HCT116 (cell line): ENCODE measurements around the gene RCAN2. TPM values are rescaled to one million over a fixed set of nuclear protein-coding genes. Genes with fewer than 3 reads are reported as not detected.

Source experiments
- ATAC-seq: fragments of 200-7000 bp; cut with Tn5 transposase; 2 replicates; pipeline ENCODE4 v1.9.1; 2020; ENCODE audit warnings: mild to moderate bottlenecking, moderate library complexity
- BruUV-seq: library from RNA; stranded (reverse); fragments of 400-500 nt; replicated peaks from 2 replicates; lab custom pipeline; 2021; lab: Mats Ljungman, UMichigan
- CTCF ChIA-PET: fragments of 300-600 bp; sonication (Branson Sonifier 250); formaldehyde crosslinking; loops from one replicate; lab custom pipeline; 2021; ENCODE audit warnings: antibody characterized with exemption; lab: Charles Lee
- POLR2A ChIA-PET: fragments of 300-600, 350-600 bp; sonication (Branson Sonifier 250); formaldehyde crosslinking; loops from one replicate; lab custom pipeline; 2021; ENCODE audit warnings: antibody characterized with exemption; lab: Charles Lee
- RAD21 ChIA-PET, 2 experiments: fragments of 300-600 bp; sonication (Branson Sonifier 250); formaldehyde crosslinking; loops; one replicate each; lab custom pipeline; 2023; ENCODE audit warnings: low total read pairs in 2 of 2; ENCODE audit not compliant: uncharacterized antibody in 2 of 2, unreplicated experiment in 2 of 2, low non-redundant PET in 1 of 2; lab: Charles Lee
- DNase-seq: peaks from one replicate; pipeline ENCODE4 v3.0.0-alpha.2; 2010; ENCODE audit warnings: low read depth, low spot score
- H2AFZ ChIP-seq: fragments of 200-600 bp; shearing (Covaris generic), sonication (generic); 2 replicates; pipeline ENCODE4 v1.6.1; 2017; ENCODE audit warnings: low read depth, mixed run types, mixed read lengths, antibody characterized with exemption, low read length; ENCODE audit not compliant: poor library complexity, severe bottlenecking
- H3K27ac ChIP-seq: 2 replicates; pipeline ENCODE4 v1.5.1; 2012; ENCODE audit warnings: low read depth, low read length
- H3K27me3 ChIP-seq: fragments of 200-600 bp; sonication (generic); 2 replicates; pipeline ENCODE4 v1.6.1; 2016; ENCODE audit warnings: mixed run types, low read length, mixed read lengths; ENCODE audit not compliant: insufficient read depth
- H3K36me3 ChIP-seq, 2 experiments: fragments of 200-500 bp in 1 of 2; fragments of 200-600 bp in 1 of 2; sonication (Bioruptor generic) in 1 of 2; sonication (generic) in 1 of 2; 2 replicates each; pipeline versions ENCODE4 v1.5.1 to v1.6.1; 2014 to 2016; ENCODE audit warnings: low read length in 2 of 2, inconsistent platforms in 1 of 2, mixed read lengths in 1 of 2, mixed run types in 1 of 2; ENCODE audit not compliant: insufficient read depth in 2 of 2, control insufficient read depth in 1 of 2
- H3K4me1 ChIP-seq, 2 experiments: fragments of 200-600 bp in 1 of 2; sonication (generic) in 1 of 2; 2 replicates each; pipeline versions ENCODE4 v1.5.1 to v1.6.1; 2012 to 2017; ENCODE audit warnings: low read length in 2 of 2, inconsistent platforms in 1 of 2, mild to moderate bottlenecking in 1 of 2, mixed read lengths in 1 of 2, mixed run types in 1 of 2, moderate library complexity in 1 of 2; ENCODE audit not compliant: insufficient read depth in 2 of 2, control insufficient read depth in 1 of 2
- H3K4me2 ChIP-seq: fragments of 200-600 bp; sonication (generic); 2 replicates; pipeline ENCODE4 v1.6.1; 2017; ENCODE audit warnings: mixed run types, low read length, mixed read lengths
- H3K4me3 ChIP-seq, 2 experiments: fragments of 200-600 bp in 1 of 2; sonication (generic) in 1 of 2; replicated peaks in 1 of 2; 2 replicates each; pipeline ENCODE4 v1.5.1; 2011 to 2016; ENCODE audit warnings: low read length in 2 of 2, control low read depth in 1 of 2, low read depth in 1 of 2, mild to moderate bottlenecking in 1 of 2, mixed read lengths in 1 of 2, mixed run types in 1 of 2
- H3K79me2 ChIP-seq: fragments of 200-600 bp; sonication (generic); 2 replicates; pipeline ENCODE4 v1.6.1; 2017; ENCODE audit warnings: mild to moderate bottlenecking, mixed run types, low read length, moderate library complexity, mixed read lengths; ENCODE audit not compliant: insufficient read depth
- H3K9ac ChIP-seq: fragments of 200-600 bp; sonication (generic); 2 replicates; pipeline ENCODE4 v1.6.1; 2016; ENCODE audit warnings: low read length, mixed read lengths
- H3K9me2 ChIP-seq: fragments of 200-600 bp; sonication (generic), shearing (Covaris generic); 2 replicates; pipeline ENCODE4 v1.6.1; 2017; ENCODE audit warnings: mixed run types, mild to moderate bottlenecking, moderate library complexity; ENCODE audit not compliant: insufficient read depth
- H3K9me3 ChIP-seq, 2 experiments: fragments of 200-500 bp in 1 of 2; fragments of 200-600 bp in 1 of 2; sonication (Bioruptor generic) in 1 of 2; sonication (generic) in 1 of 2; 2 replicates each; pipeline ENCODE4 v1.6.1; 2014 to 2017; ENCODE audit warnings: low read length in 2 of 2, mixed read lengths in 2 of 2, inconsistent platforms in 1 of 2, low read depth in 1 of 2, mild to moderate bottlenecking in 1 of 2, mixed run types in 1 of 2, moderate library complexity in 1 of 2; ENCODE audit not compliant: control insufficient read depth in 1 of 2, insufficient read depth in 1 of 2
- H4K20me1 ChIP-seq: fragments of 200-600 bp; sonication (generic), shearing (Covaris generic); 2 replicates; pipeline ENCODE4 v1.6.1; 2017; ENCODE audit warnings: mixed run types, mild to moderate bottlenecking, moderate library complexity; ENCODE audit not compliant: insufficient read depth
- ATF3 ChIP-seq: IDR thresholded peaks from 2 replicates; pipeline ENCODE4 v1.6.1; 2012
- CBX3 ChIP-seq: IDR thresholded peaks from 2 replicates; pipeline ENCODE4 v1.6.1; 2012; ENCODE audit warnings: low read depth
- CEBPB ChIP-seq: IDR thresholded peaks from 2 replicates; pipeline ENCODE4 v1.6.1; 2012; ENCODE audit warnings: low read depth
- CTCF ChIP-seq, 3 experiments: fragments of 200-600 bp in 1 of 3; sonication (generic) in 1 of 3; IDR thresholded peaks in 2 of 3; conservative IDR thresholded peaks in 1 of 3; 2 replicates each; pipeline ENCODE4 v1.5.1; 2012 to 2017; ENCODE audit warnings: low read depth in 2 of 3, low read length in 2 of 3, antibody characterized with exemption in 1 of 3, borderline replicate concordance in 1 of 3, control low read depth in 1 of 3, mild to moderate bottlenecking in 1 of 3, mixed read lengths in 1 of 3, mixed run types in 1 of 3, moderate library complexity in 1 of 3; ENCODE audit not compliant: insufficient read depth in 1 of 3
- EGR1 ChIP-seq: IDR thresholded peaks from 2 replicates; pipeline ENCODE4 v1.6.1; 2012; ENCODE audit warnings: low read depth
- ELF1 ChIP-seq: IDR thresholded peaks from 2 replicates; pipeline ENCODE4 v1.6.1; 2012; ENCODE audit warnings: low read depth, borderline replicate concordance
- EZH2 ChIP-seq: fragments of 200-600 bp; sonication (generic); IDR thresholded peaks from 2 replicates; pipeline ENCODE4 v1.6.1; 2017; ENCODE audit warnings: antibody characterized with exemption, mixed run types
- FOSL1 ChIP-seq: IDR thresholded peaks from 2 replicates; pipeline ENCODE4 v1.6.1; 2012; ENCODE audit warnings: low read depth
- JUND ChIP-seq: IDR thresholded peaks from 2 replicates; pipeline ENCODE4 v1.6.1; 2012
- POLR2A ChIP-seq: IDR thresholded peaks from 2 replicates; pipeline ENCODE4 v1.7.0; 2011; ENCODE audit warnings: borderline replicate concordance; ENCODE audit not compliant: insufficient read depth, insufficient read length; ENCODE audit errors: extremely low read depth
- POLR2AphosphoS5 ChIP-seq: IDR thresholded peaks from 2 replicates; pipeline ENCODE4 v1.6.1; 2011; ENCODE audit warnings: mild to moderate bottlenecking, low read depth, low read length, moderate library complexity
- RAD21 ChIP-seq: IDR thresholded peaks from 2 replicates; pipeline ENCODE4 v1.6.1; 2012; ENCODE audit warnings: low read depth, mild to moderate bottlenecking
- SP1 ChIP-seq: IDR thresholded peaks from 2 replicates; pipeline ENCODE4 v1.6.1; 2012; ENCODE audit warnings: low read depth
- SRF ChIP-seq: IDR thresholded peaks from 2 replicates; pipeline ENCODE4 v1.6.1; 2012; ENCODE audit warnings: low read depth
- YY1 ChIP-seq: IDR thresholded peaks from 2 replicates; pipeline ENCODE4 v1.6.1; 2011; ENCODE audit warnings: low read length, low read depth, moderate library complexity, mild to moderate bottlenecking; ENCODE audit not compliant: insufficient replicate concordance; ENCODE audit errors: extremely low read depth
- ZBTB33 ChIP-seq: IDR thresholded peaks from 2 replicates; pipeline ENCODE4 v1.6.1; 2011; ENCODE audit warnings: mild to moderate bottlenecking, low read length, moderate library complexity; ENCODE audit not compliant: insufficient replicate concordance; ENCODE audit errors: extremely low read depth
- ZFX ChIP-seq: fragments of 450-650 bp; IDR thresholded peaks from 2 replicates; pipeline ENCODE4 v1.6.1; 2017
- intact Hi-C: fragments of 100-400 bp; cut with micrococcal nuclease; formaldehyde crosslinking; loops from 2 replicates; pipeline ENCODE4 v1.10.0; 2022
- total RNA-seq: library from RNA; stranded (reverse); gene quantifications from one replicate; pipeline ENCODE4 v1.2.1, GENCODE V29; 2021; ENCODE audit not compliant: unreplicated experiment

Gene RCAN2
- total RNA-seq, 1 experiment from 2014 or later = 0.57 TPM

- no peaks in the 10 kb centered on the region for H3K9me3 ChIP-seq
- ATAC-seq (no peak), DNase-seq (no peak)
- H3K9ac ChIP-seq = no peak overlapping the region
- TF ChIP-seq JUND (no peak), FOSL1 (no peak), POLR2AphosphoS5 (no peak), EGR1 (no peak), SP1 (no peak), SRF (no peak), ZBTB33 (no peak), CEBPB (no peak), EZH2 (no peak), ZFX (no peak), YY1 (no peak), POLR2A (no peak), ATF3 (no peak), CTCF (IDR thresholded peaks at IDR 0.05 in 2 of 3, conservative IDR thresholded peaks at IDR 0.05 in 1 of 3; ENCODE audit: borderline replicate concordance in 1 of 3, insufficient read depth in 1 of 3, low read depth in 2 of 3, low read length in 2 of 3) (no peak), ELF1 (no peak), CBX3 (no peak), RAD21 (no peak)
- H3K27me3 ChIP-seq = no peaks in the 10 kb centered on the region
- H3K36me3 ChIP-seq = no peaks in the 10 kb centered on the region
- POLR2A ChIA-PET = no interaction called here
- H3K79me2 ChIP-seq = no peaks in the 10 kb centered on the region
- H3K4me1 ChIP-seq = no peaks in the 10 kb centered on the region
- BruUV-seq = no TSS peak
- H2AFZ ChIP-seq = no peak overlapping the region
- RAD21 ChIA-PET = no interaction called here
- H3K27ac ChIP-seq = no peak overlapping the region
- H3K9me2 ChIP-seq = no peaks in the 10 kb centered on the region
- CTCF ChIA-PET = interaction anchor here (0.6 to 1.2 kb wide), 2 partner anchors 92 to 193 kb away, joined by 3 to 4 read pairs; no protein-coding TSS in a partner anchor
- H3K4me3 ChIP-seq = no peak overlapping the region
- intact Hi-C loops = no loop called here
- no peak overlapping the region for H3K4me2 ChIP-seq
- H4K20me1 ChIP-seq = no peaks in the 10 kb centered on the region
Observed at GRCh38 chr6:46414398-46414797, 76.9 kb downstream of the RCAN2 start.
